Stimulated activated naive CD8-positive, alpha-beta T cell treated with anti-CD3 and anti-CD28 coated beads, Interleukin-15, Interleukin-2, amounts not matched to agents 100 U/mL and 50 U/mL, for 24 hours (primary cell): ENCODE measurements around the gene BACH2.
"Not testable (repeated sequence)": the region's sequence is repeated elsewhere in the genome, so short reads cannot be mapped to it uniquely, and the experiment has no call there.

ENCODE experiments used
- ATAC-seq: fragments of 150-1000 bp; cut with Tn5 transposase; one replicate; pipeline ENCODE4 v1.10.0; 2021
- DNase-seq: peaks from one replicate; pipeline ENCODE4 v3.0.0; 2021

The BACH2 gene

GRCh38 chr6:90180526-90180925, 116.1 kb downstream of the BACH2 start:
- DNase-seq (no peak), ATAC-seq (no peak)

GRCh38 chr6:90179190-90180169, 117.2 kb downstream of the BACH2 start:
- no peak for DNase-seq
- no peak for ATAC-seq

- ATAC-seq: no peak
- no peak for DNase-seq
Measured at GRCh38 chr6:90178384-90178855, 118.2 kb downstream of the BACH2 start.

- ATAC-seq (peak; percentile 4), DNase-seq (no peak)
Measured at GRCh38 chr6:90177544-90178383, 118.9 kb downstream of the BACH2 start.

GRCh38 chr6:90175627-90176538, 120.8 kb downstream of the BACH2 start:
- DNase-seq (peak; percentile 76), ATAC-seq (peak; percentile 96)

GRCh38 chr6:90173262-90173925, 123.2 kb downstream of the BACH2 start:
- DNase-seq: no peak
- peak; percentile 7 for ATAC-seq

GRCh38 chr6:90170601-90171000, 126.0 kb downstream of the BACH2 start:
- DNase-seq (no peak), ATAC-seq (no peak)

- DNase-seq: no peak
- peak; percentile 47 for ATAC-seq
Measured at GRCh38 chr6:90169374-90169773, 127.3 kb downstream of the BACH2 start.

GRCh38 chr6:90168693-90169131, 127.9 kb downstream of the BACH2 start:
- no peak for DNase-seq
- ATAC-seq: no peak

GRCh38 chr6:90167514-90168379, 128.9 kb downstream of the BACH2 start:
- DNase-seq (no peak), ATAC-seq (no peak)

- not testable (repeated sequence) for ATAC-seq, DNase-seq
Measured at GRCh38 chr6:90166155-90166924, 130.3 kb downstream of the BACH2 start.

GRCh38 chr6:90162648-90163387, 133.8 kb downstream of the BACH2 start:
- no peak for DNase-seq
- no peak for ATAC-seq

GRCh38 chr6:90160013-90160412, 136.6 kb downstream of the BACH2 start:
- ATAC-seq (no peak), DNase-seq (no peak)

- DNase-seq: no peak
Measured at GRCh38 chr6:90159452-90159851, 137.2 kb downstream of the BACH2 start.

GRCh38 chr6:90158936-90159335, 137.7 kb downstream of the BACH2 start:
- DNase-seq: no peak
- ATAC-seq: no peak

More at GRCh38 chr6:90159452-90159851, 137.2 kb downstream of the BACH2 start:
- no peak for ATAC-seq

- DNase-seq: no peak
- ATAC-seq: no peak
Measured at GRCh38 chr6:90157441-90157840, 139.2 kb downstream of the BACH2 start.

GRCh38 chr6:90156861-90157260, 139.8 kb downstream of the BACH2 start:
- peak; percentile 95 for ATAC-seq
- no peak for DNase-seq

- DNase-seq (no peak), ATAC-seq (no peak)
Measured at GRCh38 chr6:90154755-90155470, 141.7 kb downstream of the BACH2 start.
